Activated T-helper 2 cell treated with anti-CD3 and anti-CD28 coated beads, Interferon-gamma antibody, Interleukin-2, Interleukin-4, amounts not matched to agents 10 μg/mL and 5 μg/mL and 100 μg/mL, durations not matched to agents 14 hours and 24 hours and 36 hours (primary cell): ENCODE data around the gene RPP21. TPM values are rescaled to one million over a fixed set of nuclear protein-coding genes. Genes with fewer than 3 reads are reported as not detected.

Source experiments
- DNase-seq: peaks from one replicate; pipeline ENCODE4 v3.0.0; 2021; ENCODE audit warnings: low spot score
- H3K27ac Mint-ChIP-seq: one replicate; pipeline ENCODE4 v1.8.0; 2021; ENCODE audit warnings: mixed read lengths
- H3K27me3 Mint-ChIP-seq: one replicate; pipeline ENCODE4 v1.8.0; 2021; ENCODE audit warnings: low read depth, mixed read lengths
- H3K36me3 Mint-ChIP-seq: one replicate; pipeline ENCODE4 v1.8.0; 2021; ENCODE audit warnings: low read depth, mixed read lengths
- H3K4me1 Mint-ChIP-seq: one replicate; pipeline ENCODE4 v1.8.0; 2021; ENCODE audit warnings: low read depth, mixed read lengths
- H3K4me3 Mint-ChIP-seq: one replicate; pipeline ENCODE4 v1.8.0; 2021; ENCODE audit warnings: low read depth, mild to moderate bottlenecking, moderate library complexity, mixed read lengths
- H3K9me3 Mint-ChIP-seq: one replicate; pipeline ENCODE4 v1.8.0; 2021; ENCODE audit warnings: mixed read lengths
- intact Hi-C: fragments of 100-400 bp; cut with micrococcal nuclease; formaldehyde crosslinking; loops from one replicate; pipeline ENCODE4 v1.15.1; 2023
- total RNA-seq: library from RNA; stranded (reverse); gene quantifications from 2 replicates; pipeline ENCODE4 v1.2.3, GENCODE V29; 2022

RPP21 gene
- total RNA-seq, 1 donor from 2014 or later = 41.9 TPM

GRCh38 chr6:30341218-30341617 lies 3.7 kb upstream of the RPP21 start:
- Mint-ChIP-seq H3K27me3 (peaks cover 3% of the 10 kb centered on the region), H3K36me3 (peaks cover 53% of the 10 kb centered on the region), H3K27ac (no peak overlapping the region), H3K9me3 (no peaks in the 10 kb centered on the region), H3K4me3 (no peak overlapping the region), H3K4me1 (peaks cover 21% of the 10 kb centered on the region)
- intact Hi-C loops = no loop called here
- DNase-seq = no peak

- Mint-ChIP-seq H3K4me1 (peaks cover 22% of the 10 kb centered on the region), H3K27ac (no peak overlapping the region), H3K4me3 (no peak overlapping the region), H3K9me3 (no peaks in the 10 kb centered on the region), H3K27me3 (peaks cover 3% of the 10 kb centered on the region), H3K36me3 (peaks cover 53% of the 10 kb centered on the region)
- no peak for DNase-seq
- intact Hi-C loops = no loop called here
Observed at GRCh38 chr6:30341728-30342127, 3.2 kb upstream of the RPP21 start.

GRCh38 chr6:30344191-30344867 lies 627 bp upstream of the RPP21 start:
- H3K4me3 Mint-ChIP-seq = peak overlapping the region; percentile 88
- intact Hi-C loops = no loop called here
- H3K36me3 Mint-ChIP-seq = peaks cover 51% of the 10 kb centered on the region
- no peaks in the 10 kb centered on the region for H3K9me3 Mint-ChIP-seq
- no peak overlapping the region for H3K27ac Mint-ChIP-seq
- H3K27me3 Mint-ChIP-seq = peaks cover 11% of the 10 kb centered on the region
- peaks cover 29% of the 10 kb centered on the region for H3K4me1 Mint-ChIP-seq
- DNase-seq = no peak

- Mint-ChIP-seq H3K36me3 (peaks cover 41% of the 10 kb centered on the region), H3K27ac (peak overlapping the region; percentile 47), H3K4me1 (peaks cover 38% of the 10 kb centered on the region), H3K27me3 (peaks cover 21% of the 10 kb centered on the region), H3K4me3 (peak overlapping the region; percentile 88), H3K9me3 (no peaks in the 10 kb centered on the region)
- intact Hi-C loops = loop anchor here (1.0 kb wide), 2 partner anchors 20 to 133 kb away; partner anchors contain the start of genes TRIM26 and TRIM39
- no peak for DNase-seq
Observed at GRCh38 chr6:30345852-30346251, 896 bp downstream of the RPP21 start.

DNA sequence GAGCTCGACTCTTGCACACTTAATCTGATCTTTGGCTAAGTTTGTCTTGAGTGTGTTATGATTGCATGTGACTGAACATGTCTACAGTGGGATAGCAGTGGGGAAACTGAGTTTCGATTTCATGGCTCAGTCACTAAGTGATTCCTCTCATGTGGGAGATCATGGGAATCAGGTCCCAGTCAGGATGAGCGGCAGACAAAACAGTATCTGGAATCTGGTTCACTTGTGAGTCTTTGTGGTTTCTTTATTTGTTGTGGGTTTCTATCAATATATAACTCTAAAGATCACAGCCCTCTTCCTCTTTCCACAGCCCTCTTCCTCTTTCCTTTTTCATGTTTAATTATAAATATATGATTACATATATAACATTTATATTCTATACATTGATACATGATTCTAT lies 4.0 kb downstream of the RPP21 start:
- Mint-ChIP-seq H3K4me1 (peaks cover 50% of the 10 kb centered on the region), H3K27me3 (peaks cover 48% of the 10 kb centered on the region), H3K36me3 (peaks cover 22% of the 10 kb centered on the region), H3K4me3 (no peak overlapping the region), H3K9me3 (no peaks in the 10 kb centered on the region), H3K27ac (no peak overlapping the region)
- intact Hi-C loops = no loop called here
- DNase-seq = no peak

DNA sequence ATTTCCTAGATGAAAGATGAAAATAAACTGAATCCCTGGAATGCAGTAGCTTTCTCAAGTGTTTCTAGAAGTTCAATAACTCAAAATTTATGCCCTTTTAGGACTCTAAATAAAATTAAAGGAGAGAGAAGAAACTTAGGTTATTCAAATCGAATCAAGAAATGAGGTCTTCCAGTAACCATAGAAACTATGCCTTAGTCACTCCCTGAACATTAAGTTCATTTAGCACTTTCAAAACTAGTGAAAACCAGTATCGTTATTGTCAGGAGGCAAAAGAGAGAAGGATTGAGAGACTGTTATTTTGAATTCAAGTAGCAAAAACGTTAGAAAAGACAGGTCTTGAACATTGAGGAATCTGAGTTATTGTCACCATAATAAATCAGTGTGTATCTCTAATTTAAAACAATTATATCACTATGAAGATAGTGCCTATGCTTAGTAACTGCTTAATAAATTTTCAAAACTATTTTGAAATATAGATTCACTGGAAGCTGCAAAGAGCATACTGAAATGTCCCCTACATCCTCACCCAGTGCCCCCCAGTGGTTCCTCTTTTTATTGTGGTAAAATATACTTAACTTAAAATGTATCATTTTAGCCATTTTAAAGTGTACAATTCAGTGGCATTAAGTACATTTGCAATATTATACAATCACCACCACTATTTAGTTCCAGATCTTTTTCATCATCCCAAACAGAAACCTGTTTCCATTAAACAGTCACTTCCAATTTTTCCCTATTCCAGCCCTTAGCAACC lies 4.6 kb downstream of the RPP21 start:
- intact Hi-C loops = loop anchor here (5.0 kb wide), 1 partner anchor 118 kb away; no protein-coding TSS in a partner anchor
- Mint-ChIP-seq H3K4me1 (peaks cover 46% of the 10 kb centered on the region), H3K27me3 (peaks cover 54% of the 10 kb centered on the region), H3K4me3 (no peak overlapping the region), H3K36me3 (peaks cover 22% of the 10 kb centered on the region), H3K9me3 (no peaks in the 10 kb centered on the region), H3K27ac (no peak overlapping the region)
- no peak for DNase-seq

DNA sequence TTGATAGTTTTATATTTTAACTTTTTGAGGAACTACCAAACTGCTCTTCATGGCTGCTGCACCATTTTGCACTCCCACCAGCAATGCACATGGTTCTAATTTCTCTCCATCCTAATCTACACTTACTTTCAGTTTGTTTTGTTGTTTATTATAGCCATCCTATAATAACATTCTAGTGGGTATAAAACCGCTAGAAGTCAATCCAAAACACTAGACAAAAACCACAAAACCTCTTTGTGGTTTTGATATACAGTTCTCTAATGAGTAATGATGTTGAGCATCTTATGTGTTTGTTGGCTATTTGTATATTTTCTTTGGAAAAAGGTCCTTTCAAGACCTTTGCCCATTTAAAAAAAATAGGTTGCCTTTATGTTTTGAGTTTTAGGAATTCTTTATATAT lies 5.6 kb downstream of the RPP21 start:
- no peak for DNase-seq
- Mint-ChIP-seq H3K36me3 (peaks cover 22% of the 10 kb centered on the region), H3K9me3 (no peaks in the 10 kb centered on the region), H3K27ac (no peak overlapping the region), H3K27me3 (peaks cover 63% of the 10 kb centered on the region), H3K4me1 (peaks cover 43% of the 10 kb centered on the region), H3K4me3 (no peak overlapping the region)
- intact Hi-C loops = loop anchor here (5.0 kb wide), 1 partner anchor 117 kb away; no protein-coding TSS in a partner anchor

DNA sequence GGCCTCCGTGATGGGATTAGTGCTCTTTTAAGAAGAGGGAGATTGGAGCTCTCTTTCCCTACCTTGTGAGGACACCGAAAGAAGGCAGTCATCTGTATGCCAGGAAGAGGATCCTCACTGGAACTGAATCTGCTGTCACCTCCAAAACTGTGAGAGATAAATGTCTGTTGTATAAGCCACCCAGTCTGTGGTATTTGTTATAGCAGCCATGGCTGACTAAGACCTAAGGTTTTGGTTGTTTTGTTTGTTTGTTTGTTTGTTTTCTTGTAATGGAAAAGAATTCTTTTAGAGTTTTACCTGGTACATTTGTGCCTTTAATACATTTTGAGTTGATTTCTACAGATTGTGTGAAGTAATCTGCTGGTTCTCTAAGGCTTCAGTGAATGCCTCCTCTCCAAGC lies 7.6 kb downstream of the RPP21 start:
- peaks cover 72% of the 10 kb centered on the region for H3K27me3 Mint-ChIP-seq

GRCh38 chr6:30355281-30355680 lies 10.3 kb downstream of the RPP21 start:
- H3K27ac Mint-ChIP-seq = no peak overlapping the region
- no peak for DNase-seq
- intact Hi-C loops = loop anchor here (5.0 kb wide), 1 partner anchor 97 kb away; no protein-coding TSS in a partner anchor
- H3K27me3 Mint-ChIP-seq = peaks cover 80% of the 10 kb centered on the region
- H3K4me1 Mint-ChIP-seq = peaks cover 20% of the 10 kb centered on the region
- no peaks in the 10 kb centered on the region for H3K36me3 Mint-ChIP-seq
- no peak overlapping the region for H3K4me3 Mint-ChIP-seq
- H3K9me3 Mint-ChIP-seq = no peaks in the 10 kb centered on the region

More for the DNA sequence above, 7.6 kb downstream of the RPP21 start:
- no peak for DNase-seq
- peaks cover 2% of the 10 kb centered on the region for H3K36me3 Mint-ChIP-seq
- intact Hi-C loops = loop anchor here (5.0 kb wide), 1 partner anchor 115 kb away; no protein-coding TSS in a partner anchor
- no peak overlapping the region for H3K27ac Mint-ChIP-seq
- H3K4me1 Mint-ChIP-seq = peaks cover 35% of the 10 kb centered on the region
- H3K9me3 Mint-ChIP-seq = no peaks in the 10 kb centered on the region
- no peak overlapping the region for H3K4me3 Mint-ChIP-seq

- no peak overlapping the region for H3K4me3 Mint-ChIP-seq
- peaks cover 10% of the 10 kb centered on the region for H3K4me1 Mint-ChIP-seq
- H3K27me3 Mint-ChIP-seq = peaks cover 83% of the 10 kb centered on the region
- intact Hi-C loops = loop anchor here (2.0 to 5.0 kb wide), 2 partner anchors 40 to 96 kb away; no protein-coding TSS in a partner anchor
- H3K9me3 Mint-ChIP-seq = no peaks in the 10 kb centered on the region
- H3K36me3 Mint-ChIP-seq = no peaks in the 10 kb centered on the region
- H3K27ac Mint-ChIP-seq = no peak overlapping the region
- no peak for DNase-seq
Observed at GRCh38 chr6:30356536-30356935, 11.6 kb downstream of the RPP21 start.

DNA sequence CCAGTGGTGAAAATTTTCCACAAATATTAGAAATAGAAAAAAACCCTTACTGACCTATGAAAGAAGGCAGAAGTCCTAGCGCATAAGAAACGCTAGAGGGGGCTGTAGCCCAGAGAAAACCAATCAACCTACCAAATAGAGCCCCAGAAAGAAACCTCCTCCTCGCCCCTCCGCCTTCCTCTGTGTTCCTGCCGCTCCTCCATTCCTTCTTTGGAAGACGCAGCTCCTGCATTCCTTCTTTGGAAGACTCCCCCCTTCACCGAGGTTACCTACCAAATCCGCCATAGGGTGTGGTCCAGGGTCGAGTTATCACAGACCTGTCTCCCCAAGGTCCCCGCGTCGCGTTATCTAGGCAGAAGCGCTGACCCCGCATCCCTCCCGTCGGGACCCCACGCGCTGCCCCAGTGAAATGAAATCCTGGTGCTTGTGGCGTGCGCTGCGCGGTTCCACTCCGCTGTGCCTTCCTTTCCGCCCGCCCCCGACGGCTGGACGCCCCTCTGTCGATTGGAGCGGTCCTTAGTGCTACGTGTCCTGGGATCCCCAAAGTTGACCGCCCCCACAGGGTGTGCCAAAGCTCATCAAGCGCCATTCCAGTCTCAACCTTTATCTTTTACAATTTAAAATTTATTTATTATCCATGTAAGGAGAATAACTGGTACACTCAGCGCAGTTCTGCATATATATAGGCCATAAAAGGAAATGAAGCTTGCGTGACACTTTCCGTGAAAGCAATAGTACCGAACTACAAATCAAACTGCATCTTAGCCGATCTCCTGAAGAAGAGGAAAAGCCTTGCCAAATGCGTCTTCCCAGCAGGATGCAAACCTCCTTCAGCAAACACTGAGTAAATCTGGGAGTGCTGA lies 13.0 kb downstream of the RPP21 start:
- intact Hi-C loops = loop anchor here (2.0 to 5.0 kb wide), 2 partner anchors 39 to 94 kb away; no protein-coding TSS in a partner anchor
- H3K36me3 Mint-ChIP-seq = no peaks in the 10 kb centered on the region
- no peaks in the 10 kb centered on the region for H3K9me3 Mint-ChIP-seq
- H3K27me3 Mint-ChIP-seq = peaks cover 80% of the 10 kb centered on the region
- H3K4me3 Mint-ChIP-seq = peak overlapping the region; percentile 77
- H3K27ac Mint-ChIP-seq = no peak overlapping the region
- peak; percentile 22 for DNase-seq
- H3K4me1 Mint-ChIP-seq = peaks cover 2% of the 10 kb centered on the region

DNA sequence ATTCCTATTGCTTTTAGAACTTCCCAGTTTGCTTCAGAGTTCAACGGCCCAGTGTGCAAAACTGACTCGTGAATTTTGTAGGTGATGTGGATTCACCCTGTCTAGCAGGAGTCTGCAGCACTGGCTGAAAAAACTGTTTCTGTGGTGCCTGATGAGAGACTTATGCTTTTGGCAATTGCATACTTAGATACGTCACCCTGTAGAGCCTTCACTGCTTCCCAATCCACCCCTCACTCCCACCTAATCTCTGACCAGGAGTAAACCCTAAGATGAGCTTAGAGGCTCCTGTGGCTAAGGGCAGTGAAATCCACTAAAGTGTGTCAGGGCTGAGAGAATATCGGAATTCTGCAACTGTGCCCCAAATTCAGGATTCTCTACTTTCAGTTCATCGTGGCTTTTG lies 14.3 kb downstream of the RPP21 start:
- H3K36me3 Mint-ChIP-seq = no peaks in the 10 kb centered on the region
- peaks cover 2% of the 10 kb centered on the region for H3K4me1 Mint-ChIP-seq
- peaks cover 79% of the 10 kb centered on the region for H3K27me3 Mint-ChIP-seq
- H3K9me3 Mint-ChIP-seq = no peaks in the 10 kb centered on the region
- intact Hi-C loops = loop anchor here (5.0 kb wide), 1 partner anchor 93 kb away; no protein-coding TSS in a partner anchor
- no peak overlapping the region for H3K4me3 Mint-ChIP-seq
- no peak overlapping the region for H3K27ac Mint-ChIP-seq
- DNase-seq = no peak
